Adrenal gland (tissue), 5 donors: Measurements from ENCODE around the gene TACR1.

Experiments used
- POLR2A ChIP-seq, 2 donors: fragments of 450-650 bp; IDR thresholded peaks; one replicate each; pipeline ENCODE4 v1.6.1; 2017; ENCODE audit warnings: antibody characterized with exemption in 2 of 2, mild to moderate bottlenecking in 2 of 2, moderate library complexity in 1 of 2
- TF ChIP-seq, protein P1 (sequence below), 6 experiments: fragments of 450-650 bp in 4 of 6; fragments of 200-600 bp in 2 of 6; sonication (generic) in 1 of 6; IDR thresholded peaks; 1 replicate in 5 of 6; 2 replicates in 1 of 6; pipeline versions ENCODE4 v1.5.1 to v1.8.0; 2016 to 2021; ENCODE audit warnings: antibody characterized with exemption in 6 of 6, mild to moderate bottlenecking in 2 of 6, moderate library complexity in 1 of 6
- donor health status: DM: no; HTN: no; CAD: no.

DNA sequence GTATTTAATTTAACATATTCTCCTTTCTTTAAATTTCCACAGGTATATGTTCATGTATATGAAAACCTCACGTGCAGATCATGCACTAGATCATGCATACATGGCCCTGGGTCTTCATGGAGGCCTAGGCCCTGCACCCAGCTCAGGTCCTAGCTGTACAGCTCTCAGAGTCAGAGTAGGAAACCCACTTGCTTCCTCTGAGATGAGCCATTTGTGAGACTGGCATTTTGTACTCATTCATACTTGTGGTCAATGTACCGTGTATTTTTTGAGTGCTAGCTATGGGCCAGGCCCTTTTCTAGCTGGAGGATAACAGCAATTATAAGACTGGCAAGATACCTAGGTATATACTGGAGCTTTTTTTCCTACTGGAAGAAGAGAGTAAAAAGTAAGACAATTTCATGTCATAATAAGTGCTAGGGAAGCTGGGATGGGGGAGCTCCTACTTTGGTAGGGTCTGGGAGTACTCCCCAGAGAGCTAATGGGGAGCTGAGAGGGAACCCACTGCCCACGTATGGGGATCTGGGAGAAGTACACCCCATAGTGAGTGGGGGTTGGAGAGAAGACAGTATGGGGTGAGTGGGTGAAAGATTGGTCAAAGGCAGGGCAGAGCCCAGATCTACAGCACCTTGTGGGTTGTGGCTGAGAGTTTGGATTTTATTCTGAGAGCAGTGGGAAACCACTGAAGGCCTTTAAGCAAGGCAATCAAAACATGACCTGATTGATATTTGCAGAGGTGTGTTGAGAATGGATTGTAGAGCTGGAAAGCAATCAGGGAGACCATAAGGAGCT lies 168.9 kb downstream of the TACR1 start:
- TF ChIP-seq, protein P1, sequence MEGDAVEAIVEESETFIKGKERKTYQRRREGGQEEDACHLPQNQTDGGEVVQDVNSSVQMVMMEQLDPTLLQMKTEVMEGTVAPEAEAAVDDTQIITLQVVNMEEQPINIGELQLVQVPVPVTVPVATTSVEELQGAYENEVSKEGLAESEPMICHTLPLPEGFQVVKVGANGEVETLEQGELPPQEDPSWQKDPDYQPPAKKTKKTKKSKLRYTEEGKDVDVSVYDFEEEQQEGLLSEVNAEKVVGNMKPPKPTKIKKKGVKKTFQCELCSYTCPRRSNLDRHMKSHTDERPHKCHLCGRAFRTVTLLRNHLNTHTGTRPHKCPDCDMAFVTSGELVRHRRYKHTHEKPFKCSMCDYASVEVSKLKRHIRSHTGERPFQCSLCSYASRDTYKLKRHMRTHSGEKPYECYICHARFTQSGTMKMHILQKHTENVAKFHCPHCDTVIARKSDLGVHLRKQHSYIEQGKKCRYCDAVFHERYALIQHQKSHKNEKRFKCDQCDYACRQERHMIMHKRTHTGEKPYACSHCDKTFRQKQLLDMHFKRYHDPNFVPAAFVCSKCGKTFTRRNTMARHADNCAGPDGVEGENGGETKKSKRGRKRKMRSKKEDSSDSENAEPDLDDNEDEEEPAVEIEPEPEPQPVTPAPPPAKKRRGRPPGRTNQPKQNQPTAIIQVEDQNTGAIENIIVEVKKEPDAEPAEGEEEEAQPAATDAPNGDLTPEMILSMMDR (IDR thresholded peaks at IDR 0.05), result no peak
- TF ChIP-seq POLR2A (IDR thresholded peaks at IDR 0.05), result no peak
